ENCODE results near the gene C1QA.

Gene C1QA

DNA sequence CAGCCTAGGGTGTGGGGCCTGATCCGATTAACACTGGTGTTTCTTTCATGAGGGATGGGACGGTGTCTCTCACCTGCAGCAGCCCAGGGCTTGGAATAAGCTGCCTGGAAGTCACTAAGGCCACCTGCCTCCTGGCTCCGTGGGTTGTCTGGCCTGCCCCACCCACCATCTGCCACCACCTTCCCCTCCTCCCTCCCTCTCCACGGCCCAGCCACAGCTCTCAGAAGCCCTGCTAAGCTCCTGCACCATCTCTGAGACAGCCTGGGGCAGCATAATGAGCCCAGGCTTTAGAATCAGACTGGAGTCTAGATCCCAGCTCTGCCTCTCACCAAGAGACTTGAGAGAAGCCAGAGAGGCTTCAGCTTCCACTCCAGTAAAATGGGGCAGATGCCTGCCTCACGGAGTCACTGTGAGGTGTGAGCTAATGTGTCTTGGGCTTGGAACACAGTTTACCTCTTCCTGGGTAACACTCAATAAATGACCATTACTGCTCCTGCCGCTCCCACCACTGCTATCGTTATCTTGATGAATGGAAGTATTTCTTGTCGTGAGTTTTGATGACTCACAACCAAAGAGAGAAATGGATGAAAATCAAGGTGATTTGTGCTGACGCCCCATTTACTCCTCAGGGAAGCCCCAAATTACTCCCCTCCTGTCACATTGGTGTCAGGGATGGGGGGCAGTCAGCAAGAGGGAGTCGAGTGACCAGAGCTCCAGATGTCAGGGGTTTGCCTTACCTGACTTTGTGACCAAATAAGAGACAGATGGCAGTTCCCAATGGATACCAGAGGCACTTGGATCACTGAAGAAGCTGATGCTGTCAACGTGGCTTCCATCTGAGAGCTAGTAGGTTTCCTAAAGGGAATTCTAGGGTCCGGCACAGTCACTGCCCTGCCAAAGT is 23.5 kb upstream of the C1QA start:
- DNase-seq (ENCODE audit: low read depth): no peak

DNA sequence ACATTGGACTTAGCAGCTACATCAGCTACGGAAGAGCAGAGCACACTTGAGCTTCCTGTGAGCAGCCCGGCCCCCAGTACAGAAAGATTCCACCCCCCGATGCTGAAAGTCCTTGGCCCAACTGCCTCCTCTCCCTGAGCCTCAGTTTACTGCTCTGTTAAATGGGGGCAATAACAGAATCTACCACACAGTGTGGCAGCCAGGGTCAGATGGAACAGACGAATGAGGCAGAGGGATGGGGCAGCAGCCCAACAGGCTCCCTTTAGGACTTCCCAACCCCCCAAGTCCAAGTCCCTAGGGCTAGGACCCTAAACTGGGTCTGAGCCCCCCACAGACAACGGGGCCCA is 22.9 kb upstream of the C1QA start:
- no peak for DNase-seq (ENCODE audit: low read depth)

DNA sequence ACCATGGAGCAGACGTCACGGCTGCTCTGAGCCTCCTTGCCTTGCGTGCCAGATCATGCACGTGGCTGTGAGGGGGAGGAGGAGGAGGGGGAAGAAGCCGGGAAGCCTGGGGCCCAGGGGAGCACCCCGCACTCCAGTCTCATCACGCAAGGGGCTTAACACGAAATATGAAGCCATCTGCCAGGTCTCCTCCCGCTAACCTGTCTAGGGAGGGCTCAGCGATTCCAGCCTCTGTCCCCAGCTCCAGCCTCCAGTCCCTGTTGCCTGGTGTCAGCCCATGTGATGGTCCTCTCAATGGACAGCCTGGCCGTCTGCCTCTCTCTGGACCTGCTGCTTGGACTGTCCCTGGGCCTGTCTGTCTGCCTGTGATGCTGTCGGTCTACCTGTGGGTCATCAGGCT is 22.5 kb upstream of the C1QA start:
- no peak for DNase-seq (ENCODE audit: low read depth)

DNA sequence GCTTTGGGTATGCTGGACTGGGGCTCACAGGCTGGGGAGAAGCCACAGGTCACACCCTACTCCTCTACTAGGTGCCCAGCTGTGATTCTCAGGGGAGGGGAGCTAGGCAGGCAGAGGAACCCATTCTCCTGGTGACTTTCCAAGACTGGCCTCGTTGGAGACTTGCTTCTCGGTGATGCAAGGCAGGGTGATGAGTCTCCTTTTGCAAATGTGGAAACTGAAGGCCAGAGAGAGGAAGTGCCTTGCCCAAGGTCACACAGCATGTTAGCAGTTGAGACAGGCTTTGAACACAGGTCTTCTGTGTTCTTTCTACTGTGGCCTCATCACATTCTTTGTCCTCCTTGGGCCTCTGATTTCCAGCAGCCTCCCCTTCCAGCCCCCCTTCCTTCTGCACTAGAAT is 20.5 kb upstream of the C1QA start:
- no peak for DNase-seq (ENCODE audit: low read depth)

DNA sequence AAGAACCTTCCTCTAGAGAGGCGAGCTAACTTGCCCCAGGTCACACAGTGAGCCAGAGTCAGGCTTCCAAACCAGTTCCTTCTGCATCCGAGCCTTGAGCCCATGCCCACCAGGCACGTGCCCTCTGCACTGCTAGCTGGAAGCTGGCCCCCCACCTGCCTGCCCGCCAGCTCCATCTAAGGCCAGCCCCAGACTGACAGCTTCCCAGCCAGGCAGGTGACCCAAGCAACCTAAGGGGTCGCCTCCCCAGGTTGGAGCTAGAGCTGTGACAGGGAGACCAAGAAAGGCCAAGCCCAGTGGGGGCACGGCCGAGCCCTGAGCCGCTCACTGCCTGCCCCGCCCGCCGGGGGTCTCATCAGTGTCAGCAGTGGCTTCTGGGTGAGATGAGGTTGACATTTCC is 19.9 kb upstream of the C1QA start:
- DNase-seq (ENCODE audit: low read depth): no peak

DNA sequence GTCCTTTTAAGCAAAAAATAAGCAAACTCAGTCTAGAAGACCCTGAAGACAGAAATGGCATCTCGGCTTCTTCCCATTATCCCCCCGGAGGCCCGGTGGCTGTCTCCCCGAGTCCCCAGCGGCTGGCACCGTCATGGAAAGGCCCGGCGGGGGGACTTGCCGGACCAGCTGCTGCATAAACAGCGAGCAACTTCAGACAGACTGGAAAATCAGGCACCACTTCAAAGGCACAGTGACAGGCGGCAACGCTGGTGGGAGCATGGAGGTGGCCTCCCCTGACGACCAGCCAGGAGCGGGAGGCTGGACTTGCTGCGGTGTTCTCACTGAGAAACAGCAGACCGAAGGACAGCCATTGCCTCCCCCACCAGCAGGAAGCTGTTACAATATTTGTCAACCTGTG is 18.4 kb upstream of the C1QA start:
- no peak for DNase-seq (ENCODE audit: low read depth)

DNA sequence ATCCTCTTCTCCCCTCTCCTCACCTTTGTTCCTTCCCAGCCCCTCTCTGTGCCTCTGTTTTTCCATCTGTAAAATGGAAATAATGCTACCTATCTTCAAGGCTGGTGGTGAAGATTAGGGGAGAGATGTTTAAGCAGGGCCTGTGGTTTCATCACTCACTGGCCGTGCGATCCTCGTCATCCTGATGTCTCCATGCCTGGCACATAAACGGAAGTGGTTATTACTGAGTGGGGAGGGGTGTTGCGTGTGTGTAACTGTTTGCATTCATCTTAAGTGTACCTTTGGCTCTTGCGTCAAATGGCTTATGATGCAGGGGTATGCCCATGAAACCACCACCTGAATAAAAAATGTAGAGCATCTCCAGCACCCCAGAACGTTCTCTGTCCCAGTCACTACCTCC is 17.2 kb upstream of the C1QA start:
- DNase-seq (ENCODE audit: low read depth): no peak

DNA sequence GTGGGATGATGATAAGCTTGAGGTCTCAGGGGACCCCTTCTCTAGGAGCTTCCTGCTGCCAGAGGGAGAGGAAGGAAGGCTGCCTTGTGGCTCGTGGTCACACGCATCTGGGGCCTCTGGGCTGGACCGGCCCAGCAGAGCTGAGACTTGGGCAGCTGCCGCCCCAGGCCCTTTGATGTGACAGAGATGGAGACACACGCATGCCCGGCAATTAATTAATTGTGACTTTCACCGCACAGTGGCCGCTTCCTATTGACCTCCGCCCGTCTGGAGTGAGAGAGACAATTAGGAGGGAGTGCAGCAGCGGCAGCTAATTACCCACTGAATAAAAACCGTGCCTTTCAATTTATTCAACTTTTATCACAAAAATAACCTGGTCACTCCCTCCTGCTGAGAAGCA is 16.6 kb upstream of the C1QA start:
- DNase-seq (ENCODE audit: low read depth): no peak

DNA sequence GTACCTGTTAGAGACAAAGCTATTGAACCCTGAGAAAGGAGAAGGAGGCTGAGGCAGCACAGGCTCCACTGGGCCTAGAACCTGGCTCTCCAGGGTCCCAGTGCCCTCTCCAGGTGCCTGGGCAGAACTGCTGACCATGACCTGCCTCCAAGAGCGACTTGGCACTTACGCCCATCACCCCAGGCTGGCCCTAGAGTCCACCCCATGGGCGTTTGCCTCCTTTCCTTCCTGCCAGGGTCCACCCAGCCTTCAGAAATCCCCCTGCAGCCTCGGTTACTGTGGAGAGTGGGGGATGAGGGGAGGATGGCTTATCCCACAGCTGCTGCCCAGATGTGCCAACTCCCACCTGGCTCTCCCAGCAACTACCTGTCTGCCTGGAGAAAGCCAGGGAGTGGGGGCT is 14.7 kb upstream of the C1QA start:
- DNase-seq (ENCODE audit: low read depth): no peak

DNA sequence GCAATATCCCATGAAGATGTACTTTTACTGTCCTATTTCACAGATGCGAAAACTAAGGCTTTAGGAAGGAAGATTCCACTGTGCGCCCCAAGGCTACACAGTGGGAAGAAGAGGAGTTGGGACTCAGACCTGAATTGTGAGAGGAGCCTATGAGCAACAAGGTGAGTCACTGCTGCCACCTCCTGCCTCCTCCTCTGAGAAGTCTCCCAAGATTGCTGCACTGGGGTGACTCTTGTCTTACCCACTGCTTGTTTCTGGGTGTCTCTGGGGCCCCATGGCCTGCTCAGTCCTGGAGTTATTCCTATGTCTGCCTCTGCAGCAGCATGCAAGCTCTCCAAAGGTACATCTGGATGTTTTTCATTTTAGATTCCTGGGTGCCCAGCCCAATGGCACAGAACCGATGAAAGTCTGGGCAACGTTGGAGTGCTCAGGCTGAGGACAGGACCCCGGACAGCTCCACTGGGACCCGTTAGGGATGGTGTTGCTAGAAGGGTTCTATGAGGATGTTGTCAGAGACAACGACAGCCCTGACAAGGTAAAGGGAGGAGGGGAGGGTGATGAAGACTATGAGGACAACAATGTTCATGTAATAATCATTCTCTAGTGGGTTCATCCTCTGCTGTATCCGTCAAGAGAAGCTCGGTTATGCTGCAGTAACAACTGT is 11.0 kb upstream of the C1QA start:
- DNase-seq (ENCODE audit: low read depth): peak; percentile 2

DNA sequence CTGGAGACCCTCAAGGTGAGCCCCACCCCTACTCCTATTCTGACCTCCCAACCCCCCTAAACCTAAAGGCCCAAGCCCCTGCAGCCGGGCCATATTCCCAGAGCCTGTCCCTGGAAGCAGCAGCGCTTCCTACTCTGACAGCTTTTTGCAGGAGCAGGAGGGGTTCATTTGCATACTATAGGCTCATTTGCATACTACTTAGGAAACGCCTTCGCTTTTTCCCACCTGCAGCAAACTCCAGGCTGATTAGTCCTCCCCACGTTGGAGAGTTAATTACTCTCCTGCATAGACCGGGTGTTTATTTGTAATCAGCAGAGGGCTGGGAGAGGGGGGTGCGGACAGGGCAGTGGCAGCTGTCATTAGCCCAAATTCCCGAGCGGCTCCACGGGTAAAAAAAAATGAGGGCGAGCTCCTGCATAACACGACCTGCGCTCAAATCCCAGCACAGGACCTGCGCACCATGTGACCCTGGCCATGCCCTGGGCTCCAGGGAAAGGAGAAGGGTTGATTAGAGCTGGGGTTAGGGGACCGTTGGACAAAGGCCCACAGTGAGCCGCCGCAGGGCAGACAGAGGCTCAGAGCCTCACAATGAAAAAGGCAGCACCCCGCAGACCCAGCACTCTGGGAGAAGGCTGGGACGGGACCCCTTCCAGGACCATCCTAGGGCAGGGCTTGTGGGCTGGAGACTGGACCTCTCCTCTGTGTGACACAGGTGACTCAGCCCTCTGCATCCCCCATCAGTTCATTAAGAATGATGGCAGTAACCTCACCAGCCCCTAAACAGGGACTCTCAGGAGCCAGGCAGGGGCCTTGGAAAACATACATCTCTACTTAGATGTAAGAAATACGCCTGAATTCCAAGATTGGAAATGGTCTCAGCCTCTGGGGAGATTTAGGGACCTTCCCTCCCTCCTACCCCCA is 9.9 kb upstream of the C1QA start:
- no peak for DNase-seq (ENCODE audit: low read depth)

DNA sequence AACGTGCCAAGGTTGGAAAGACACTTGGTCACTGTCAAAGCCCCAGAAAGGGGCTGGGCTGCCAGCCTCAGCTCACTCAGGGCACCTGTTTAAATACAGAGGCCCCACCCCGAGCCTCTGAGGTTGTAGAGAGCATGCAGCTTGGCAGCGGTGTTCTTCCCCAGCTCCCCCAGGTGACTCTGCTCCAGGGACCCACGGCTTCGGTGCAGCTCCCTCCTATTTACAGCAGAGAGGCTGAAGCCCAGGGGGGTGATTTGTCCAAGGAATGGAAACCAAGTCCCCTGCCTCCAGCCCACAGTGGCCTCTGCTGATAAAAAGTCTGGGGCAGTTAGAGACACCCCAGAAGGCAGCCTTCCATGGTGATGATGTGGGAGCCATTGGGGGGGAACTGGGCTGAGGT is 9.1 kb upstream of the C1QA start:
- DNase-seq (ENCODE audit: low read depth): no peak

DNA sequence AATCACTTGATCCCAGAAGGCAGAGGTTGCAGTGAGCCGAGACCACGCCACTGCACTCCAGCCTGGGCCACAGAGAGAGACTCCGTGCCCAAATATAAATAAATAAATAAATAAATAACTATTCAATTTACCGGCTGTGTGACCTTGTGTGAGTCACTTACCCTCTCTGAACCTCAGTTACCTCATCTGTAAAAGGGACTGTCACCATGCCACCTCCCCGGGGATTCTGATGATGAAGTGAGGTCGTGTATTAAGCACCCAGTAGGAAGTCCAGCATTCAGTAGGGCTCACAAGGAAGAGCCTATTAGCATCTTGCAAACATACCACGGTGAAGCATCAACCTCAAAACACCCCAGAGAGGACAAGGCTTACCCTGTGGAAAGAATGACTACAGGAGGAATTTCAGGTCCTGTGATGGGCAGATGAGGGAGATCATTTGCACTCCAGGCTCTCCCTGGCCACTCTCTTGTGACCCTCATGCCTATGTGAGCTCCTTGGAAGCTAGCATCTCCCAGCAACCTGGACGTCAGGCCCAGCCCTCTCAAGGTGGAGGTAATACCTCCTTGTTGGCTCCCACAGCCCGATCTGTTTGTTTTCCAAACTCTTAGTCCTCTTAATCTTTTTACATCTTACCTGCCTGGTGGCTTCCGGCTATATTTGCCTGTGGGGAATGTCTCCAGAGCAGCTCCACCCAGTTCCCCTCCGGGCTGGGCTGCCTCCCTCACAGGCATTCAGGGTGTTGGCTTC is 7.6 kb upstream of the C1QA start:
- no peak for DNase-seq (ENCODE audit: low read depth)

DNA sequence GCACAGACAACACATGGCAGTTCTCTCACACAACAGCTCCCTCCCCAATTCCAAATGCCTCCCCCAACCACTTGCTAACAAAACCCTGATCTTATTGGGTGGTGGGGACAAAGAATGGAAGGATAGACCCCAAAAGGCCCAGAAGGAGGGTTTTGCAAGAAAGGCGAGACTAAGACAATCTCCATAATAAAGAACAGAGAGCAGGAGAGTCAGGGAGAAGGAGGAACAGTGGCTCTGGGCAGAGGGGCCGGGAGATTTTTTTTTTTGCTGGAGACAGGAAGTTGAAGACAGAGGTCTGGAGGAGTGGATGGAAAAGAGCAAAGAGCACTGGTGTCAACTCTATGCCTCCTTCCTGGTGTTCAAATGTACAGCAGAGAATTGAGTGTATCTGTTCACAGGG is 6.5 kb upstream of the C1QA start:
- no peak for DNase-seq (ENCODE audit: low read depth)

DNA sequence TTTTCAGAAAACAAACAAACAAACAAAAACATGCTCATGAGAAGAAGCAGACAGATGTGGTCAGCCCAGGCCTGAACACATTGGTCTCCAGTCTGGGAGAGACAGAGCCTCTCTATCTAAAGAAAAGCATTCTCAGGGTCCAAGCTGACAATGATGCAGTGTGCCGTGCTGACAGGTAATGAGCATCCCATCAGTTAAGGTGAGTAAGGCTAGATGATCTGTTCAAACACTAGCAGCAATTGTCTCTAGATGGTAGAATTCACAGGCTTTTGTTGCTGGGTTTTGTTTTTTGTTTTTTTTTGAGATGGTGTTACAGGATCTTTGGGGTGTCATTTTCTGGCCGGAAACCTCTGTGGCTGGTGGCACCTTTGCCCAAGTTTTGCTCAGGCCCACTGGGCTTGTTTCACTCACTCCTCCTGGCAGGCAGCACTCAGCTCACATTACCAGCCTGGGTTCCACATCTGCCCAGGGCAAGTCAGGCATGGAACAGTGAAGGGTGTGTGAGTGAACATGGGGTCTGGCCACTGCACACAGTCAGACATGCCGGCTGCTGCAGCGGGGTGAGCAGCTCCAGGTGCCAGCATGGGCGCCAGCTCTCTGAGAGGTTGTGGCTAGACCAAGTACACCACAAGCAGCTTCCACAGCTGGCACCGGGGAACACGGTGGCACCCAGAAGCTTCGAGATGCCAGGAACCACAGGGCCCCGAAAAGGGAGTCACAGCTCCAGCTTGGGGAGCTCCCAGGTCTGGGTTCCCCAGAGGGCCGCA is 2.5 kb upstream of the C1QA start:
- DNase-seq (ENCODE audit: low read depth): no peak

DNA sequence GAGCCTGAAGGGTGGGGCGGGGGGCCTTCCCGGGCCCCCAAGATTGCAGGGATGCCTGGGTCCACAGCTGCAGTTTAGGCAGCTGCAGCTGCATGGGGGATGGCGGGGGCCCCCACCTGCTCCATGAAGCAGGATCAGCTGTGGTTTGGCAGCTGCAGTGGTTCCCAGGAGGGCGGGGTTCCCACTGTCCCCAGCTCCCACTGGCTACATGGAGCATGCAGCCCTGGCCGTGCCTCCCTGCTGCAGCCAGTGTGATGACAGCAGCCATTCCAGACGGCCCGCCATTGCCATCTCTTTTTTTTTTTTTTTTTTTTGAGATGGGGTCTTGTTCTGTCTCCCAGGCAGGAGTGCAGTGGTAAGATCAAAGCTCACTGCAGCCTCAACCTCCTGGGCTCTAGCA is 992 bp upstream of the C1QA start:
- DNase-seq (ENCODE audit: low read depth): no peak

DNA sequence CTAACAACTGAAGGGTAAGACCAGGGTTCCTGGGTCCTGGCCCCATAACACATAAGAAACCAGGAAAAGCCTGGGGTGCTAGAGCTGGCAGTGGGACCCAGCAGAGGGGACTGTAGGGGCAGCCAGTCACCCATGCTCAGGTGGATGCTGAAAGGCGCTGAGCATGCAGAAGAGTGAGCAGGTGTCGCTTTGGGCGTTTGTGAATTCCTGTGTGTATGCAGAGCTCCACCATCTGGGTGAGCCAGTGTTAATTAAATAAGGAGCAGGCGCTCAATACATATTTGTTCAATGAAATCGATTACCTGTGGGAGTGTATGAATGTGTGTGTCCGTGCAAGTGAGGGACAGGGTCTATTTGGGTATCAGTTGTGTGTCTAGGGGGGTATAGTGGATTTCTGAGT is 499 bp downstream of the C1QA start:
- no peak for DNase-seq (ENCODE audit: low read depth)

DNA sequence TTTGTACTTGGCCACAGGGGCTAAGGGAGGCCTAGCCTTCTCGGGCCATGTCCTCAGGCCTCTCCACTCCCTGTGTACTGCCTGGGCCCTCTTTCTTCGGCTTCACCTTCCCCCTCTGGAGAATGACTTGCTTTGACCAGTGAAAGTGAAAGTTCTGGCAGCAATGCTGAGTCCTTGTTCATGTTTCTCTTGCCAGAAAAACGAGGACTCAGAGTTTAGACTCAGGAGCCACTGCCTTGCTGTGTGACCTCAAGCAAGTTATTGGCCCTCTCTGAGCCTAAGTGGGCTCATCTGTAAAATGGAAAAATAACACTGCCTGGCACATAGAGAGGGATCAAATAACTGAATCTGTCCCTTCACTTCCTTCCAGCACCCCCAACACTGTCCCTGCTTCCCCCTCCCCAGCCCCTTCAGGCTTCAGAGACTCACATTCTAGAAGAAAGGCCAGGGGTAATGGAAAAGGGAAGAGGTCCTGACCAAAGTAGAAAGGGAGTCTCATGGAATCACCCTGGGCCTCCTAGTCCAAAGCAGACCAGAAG is 1.5 kb downstream of the C1QA start:
- no peak for DNase-seq (ENCODE audit: low read depth)

DNA sequence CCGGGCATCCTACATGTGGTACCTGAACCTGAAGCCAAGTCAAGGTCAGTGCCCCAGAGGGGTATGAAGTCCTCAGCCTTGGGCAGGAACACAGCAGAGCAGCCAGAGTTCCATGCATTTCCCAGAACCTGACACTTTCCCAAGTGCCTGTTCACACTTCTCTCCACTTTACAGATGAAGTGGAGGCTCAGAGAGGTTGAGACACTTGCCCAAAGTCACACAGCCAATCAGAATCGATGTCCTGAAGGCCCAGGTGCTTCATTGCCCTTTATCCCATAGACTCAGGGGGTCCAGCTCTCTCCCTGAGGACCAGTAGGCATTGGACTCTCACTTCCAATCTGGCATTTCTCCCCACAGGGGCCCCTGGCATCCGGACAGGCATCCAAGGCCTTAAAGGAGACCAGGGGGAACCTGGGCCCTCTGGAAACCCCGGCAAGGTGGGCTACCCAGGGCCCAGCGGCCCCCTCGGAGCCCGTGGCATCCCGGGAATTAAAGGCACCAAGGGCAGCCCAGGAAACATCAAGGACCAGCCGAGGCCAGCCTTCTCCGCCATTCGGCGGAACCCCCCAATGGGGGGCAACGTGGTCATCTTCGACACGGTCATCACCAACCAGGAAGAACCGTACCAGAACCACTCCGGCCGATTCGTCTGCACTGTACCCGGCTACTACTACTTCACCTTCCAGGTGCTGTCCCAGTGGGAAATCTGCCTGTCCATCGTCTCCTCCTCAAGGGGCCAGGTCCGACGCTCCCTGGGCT is 2.2 kb downstream of the C1QA start:
- no peak for DNase-seq (ENCODE audit: low read depth)

DNA sequence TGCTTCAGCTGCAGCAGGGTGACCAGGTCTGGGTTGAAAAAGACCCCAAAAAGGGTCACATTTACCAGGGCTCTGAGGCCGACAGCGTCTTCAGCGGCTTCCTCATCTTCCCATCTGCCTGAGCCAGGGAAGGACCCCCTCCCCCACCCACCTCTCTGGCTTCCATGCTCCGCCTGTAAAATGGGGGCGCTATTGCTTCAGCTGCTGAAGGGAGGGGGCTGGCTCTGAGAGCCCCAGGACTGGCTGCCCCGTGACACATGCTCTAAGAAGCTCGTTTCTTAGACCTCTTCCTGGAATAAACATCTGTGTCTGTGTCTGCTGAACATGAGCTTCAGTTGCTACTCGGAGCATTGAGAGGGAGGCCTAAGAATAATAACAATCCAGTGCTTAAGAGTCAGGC is 2.9 kb downstream of the C1QA start:
- DNase-seq (ENCODE audit: low read depth): peak; percentile 82
